Retina (tissue), 1 donor: ENCODE data around the gene VASN.
A peak's percentile ranks its signal among the peaks of the same experiment; 100 is the strongest.
"Not testable (repeated sequence)": the region's sequence is repeated elsewhere in the genome, so short reads cannot be mapped to it uniquely, and the experiment has no call there.

Source experiments
- DNase-seq: peaks from one replicate; pipeline ENCODE4 v3.0.0-alpha.2; 2016

The VASN gene

GRCh38 chr16:4337540-4338088, 34.0 kb upstream of the VASN start:
- no peak for DNase-seq

DNA sequence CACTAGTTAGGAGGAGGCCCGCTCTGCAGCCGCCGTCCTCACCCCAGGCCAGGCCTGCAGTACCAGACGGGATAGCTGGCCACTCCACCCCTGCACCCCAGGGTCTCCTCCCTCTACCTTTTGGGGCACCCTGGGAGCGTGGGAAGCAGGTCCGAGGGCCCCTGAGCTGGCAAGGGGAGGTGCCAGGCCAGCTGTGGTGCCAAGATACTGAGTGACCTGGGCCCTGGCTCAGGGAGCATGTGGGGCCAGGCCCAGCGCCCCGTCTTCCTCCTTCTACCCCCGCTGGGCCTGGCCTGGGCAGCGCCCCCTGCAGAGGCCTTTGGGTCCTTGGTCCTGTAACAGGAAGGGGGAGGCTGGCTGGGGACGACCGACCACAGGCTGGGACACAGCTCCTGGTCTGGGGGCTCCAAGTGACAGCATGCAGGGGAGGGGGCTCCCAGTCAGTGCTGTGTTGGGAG, 33.5 kb upstream of the VASN start:
- DNase-seq = no peak

- no peak for DNase-seq
These were observed 32.8 kb upstream of the VASN start for GRCh38 chr16:4338712-4339299.

GRCh38 chr16:4339455-4339854, 32.2 kb upstream of the VASN start:
- DNase-seq = no peak

- DNase-seq = no peak
These were observed 31.7 kb upstream of the VASN start for GRCh38 chr16:4339909-4340308.

DNA sequence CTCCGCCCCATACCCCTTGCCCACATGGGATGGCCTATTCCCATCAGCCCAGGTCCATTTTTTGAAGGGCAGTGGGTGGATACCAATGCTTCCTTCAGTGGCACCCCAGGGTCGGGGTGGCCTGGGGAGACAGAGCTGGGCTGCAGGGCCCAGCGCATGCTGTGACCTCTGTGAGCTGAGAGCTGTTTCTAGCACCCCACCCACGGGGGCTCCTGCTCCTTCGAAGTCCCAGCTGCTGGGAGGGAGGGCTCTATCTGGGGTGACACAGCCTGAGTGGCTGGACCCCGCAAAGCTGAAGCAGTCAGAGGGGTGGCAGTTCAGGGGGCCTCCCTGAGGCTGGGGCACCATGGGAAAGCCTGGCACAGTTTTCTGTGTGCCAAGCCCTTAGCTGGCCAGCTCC, 31.2 kb upstream of the VASN start:
- DNase-seq = no peak

DNA sequence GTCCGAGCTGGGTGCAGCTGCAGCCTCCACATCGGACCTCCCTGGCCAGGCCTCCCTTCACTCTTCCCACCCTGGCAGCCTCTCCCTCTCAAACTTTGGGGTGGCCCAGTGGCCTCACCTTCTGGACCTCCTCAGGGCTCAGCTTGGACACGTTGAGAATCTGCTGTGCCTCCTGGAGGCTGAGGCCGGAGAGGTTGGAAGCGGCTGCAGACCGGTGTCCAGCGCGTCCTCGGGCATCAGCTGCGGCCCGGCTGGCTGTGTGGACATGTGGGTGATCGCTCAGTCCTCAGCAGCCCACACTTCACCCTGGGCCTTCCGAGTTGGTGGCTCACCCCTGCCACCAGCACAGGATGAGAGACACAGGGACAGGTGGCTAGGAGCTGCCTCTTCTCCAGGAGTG, 30.4 kb upstream of the VASN start:
- no peak for DNase-seq

GRCh38 chr16:4342866-4343744, 28.5 kb upstream of the VASN start:
- no peak for DNase-seq

GRCh38 chr16:4344300-4344982, 27.2 kb upstream of the VASN start:
- DNase-seq = not testable (repeated sequence)

DNA sequence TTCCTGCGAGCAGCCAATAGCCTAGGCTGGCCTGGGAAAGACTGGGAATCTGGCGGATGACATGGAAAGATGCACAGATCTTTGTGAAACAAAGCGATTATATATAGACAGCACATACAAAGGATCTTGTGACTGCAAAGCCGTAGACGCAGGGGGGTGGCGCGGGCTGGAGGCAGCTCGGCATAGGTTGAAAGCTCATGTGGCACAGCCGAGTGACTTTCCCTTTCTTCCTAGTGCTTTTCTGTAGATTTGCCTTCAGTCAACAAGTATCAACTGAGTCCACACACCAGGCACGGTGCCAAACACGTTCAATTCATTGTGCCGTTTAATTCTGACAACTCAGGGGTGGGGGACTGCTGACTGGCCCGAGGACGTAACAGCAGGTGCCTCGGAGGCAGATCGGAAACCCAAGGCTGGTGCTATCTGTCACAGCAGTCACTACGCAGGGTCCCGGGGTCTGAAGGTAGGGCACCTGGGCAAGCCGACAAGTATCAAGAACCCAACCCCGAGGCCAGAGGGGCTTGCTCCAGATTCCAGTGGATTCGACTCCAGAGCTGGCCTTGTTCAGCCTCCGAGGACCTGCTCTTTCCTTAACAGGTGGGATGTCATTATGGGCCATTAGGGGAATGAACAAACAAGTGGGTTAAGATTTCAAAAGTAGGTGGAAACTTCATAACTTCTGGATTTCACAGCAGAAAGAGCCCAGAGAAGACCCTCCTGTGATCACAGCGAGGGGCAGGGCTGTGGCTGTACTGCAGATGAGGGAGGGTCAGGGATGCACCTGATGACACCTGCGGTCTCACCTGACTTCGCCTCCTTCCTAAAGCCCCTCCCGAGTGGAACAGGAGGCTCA, 26.4 kb upstream of the VASN start:
- no peak for DNase-seq

DNA sequence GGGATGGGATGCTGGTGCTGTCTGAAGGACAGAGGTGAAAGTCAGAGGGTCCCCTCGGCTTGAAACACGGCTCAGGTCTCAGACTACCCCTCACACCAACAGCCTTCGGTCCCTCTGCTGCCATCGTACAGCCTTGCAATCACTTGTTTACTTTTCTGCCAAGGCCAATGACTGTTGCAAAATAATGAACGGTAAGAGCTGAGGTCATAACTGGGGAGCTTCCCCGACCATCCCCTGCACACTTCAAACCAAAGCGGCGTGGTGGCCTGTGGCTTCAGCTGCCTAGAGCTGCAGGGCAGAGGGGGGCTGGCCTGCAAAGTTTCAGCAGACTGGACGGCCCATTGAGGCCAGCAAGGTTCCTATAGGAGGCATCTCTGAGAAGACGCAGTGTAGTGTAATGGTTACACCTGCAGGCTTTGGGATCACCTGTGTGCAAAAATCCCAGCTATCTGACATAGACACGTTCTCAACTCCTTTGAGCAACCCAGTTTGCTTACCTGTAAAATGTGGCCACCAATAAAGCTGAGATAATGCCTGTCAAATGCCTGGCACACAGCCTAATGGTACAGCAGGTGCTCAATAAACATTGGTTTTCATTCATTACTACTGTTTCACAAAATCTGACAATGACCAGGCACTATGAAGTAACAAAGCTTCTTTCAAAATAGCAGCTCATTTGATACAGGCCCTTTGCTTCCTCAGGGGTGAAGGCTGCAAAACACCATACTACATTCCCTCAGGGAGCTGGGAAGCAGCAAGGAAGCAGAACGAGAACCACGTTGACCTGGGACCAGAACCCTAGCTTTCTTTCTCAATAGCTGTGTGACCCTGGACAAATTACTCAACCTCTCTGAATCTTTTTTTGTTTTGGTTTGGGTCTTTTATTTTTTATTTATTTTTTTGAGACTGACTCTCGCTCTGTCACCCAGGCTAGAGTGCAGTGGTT, 25.5 kb upstream of the VASN start:
- DNase-seq = no peak

GRCh38 chr16:4347010-4347409, 24.6 kb upstream of the VASN start:
- DNase-seq = no peak

DNA sequence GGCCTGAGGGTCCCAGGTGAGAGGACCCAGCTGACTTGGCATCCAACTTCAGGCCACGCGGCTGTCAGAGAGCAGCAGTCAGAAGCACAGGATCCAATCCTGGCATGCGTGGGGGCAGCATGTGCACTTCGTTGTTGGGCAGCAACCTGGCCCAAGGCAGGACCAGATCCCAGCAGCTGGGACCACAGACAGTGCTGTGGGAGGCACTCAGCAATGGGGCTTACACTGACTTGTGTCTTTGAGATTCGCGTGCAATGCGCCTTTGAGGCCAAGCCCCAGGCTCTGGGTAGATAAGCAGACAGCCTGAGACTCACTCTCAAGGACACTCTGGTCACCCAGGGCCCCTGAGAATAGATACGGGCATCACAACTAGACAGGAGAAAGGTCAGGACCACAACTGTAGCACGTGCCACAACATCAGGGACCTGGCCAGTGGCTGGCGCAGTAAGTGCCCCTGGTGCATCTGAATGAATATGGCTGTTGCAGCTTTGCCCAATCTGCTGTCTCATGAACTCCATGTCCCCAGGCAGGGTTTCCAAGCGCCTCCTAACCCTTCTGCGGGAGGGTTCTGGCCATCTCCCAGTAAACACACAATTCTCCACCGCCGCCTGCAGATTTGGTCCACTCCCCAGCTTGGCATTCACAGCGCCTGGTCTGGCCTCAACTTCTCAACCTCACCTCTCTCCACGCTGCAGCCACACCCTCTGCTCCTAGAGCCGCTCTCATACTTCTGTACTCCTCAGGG, 23.7 kb upstream of the VASN start:
- DNase-seq = no peak

DNA sequence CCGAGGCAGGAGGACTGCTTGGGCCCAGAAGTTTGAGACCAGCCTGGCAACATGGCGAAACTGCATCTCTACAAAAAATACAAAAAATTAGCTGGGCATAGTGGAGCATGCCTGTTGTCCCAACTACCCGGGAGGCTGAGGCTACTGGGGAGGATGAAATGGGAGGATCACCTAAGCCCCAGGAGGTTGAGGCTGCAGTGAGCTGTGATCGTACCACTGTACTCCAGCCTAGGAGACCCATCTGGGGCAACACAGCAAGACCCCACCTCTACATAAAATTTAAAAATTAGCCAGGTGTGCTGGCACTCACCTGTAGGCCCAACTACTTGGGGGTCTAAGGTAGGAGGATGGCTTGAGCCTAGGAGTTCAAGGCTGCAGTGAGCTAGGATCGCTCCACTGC, 22.3 kb upstream of the VASN start:
- no peak for DNase-seq

DNA sequence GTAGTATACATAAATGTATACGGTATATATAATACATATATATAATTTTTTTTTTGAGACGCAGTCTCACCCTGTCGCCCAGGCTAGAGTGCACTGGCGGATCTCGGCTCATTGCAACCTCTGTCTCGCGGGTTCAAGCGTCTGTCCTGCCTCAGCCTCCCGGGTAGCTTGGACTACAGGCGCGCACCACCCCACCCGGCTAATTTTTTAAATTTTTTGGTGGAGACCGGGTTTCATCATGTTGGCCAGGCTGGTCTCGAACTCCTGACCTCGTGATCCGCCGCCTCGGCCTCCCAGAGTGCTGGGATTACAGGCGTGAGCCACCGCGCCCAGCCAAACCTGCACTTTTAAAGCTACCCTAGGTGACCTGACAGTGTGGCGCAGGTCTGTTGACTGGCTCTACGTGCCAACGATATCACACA, 21.3 kb upstream of the VASN start:
- DNase-seq = no peak

GRCh38 chr16:4350787-4351659, 20.6 kb upstream of the VASN start, which contains the start of gene PAM16:
Gene PAM16 (minus strand): TSS chr16:4351321. CDS start chr16:4351234, 87 bp downstream.
- DNase-seq = peak; percentile 93

DNA sequence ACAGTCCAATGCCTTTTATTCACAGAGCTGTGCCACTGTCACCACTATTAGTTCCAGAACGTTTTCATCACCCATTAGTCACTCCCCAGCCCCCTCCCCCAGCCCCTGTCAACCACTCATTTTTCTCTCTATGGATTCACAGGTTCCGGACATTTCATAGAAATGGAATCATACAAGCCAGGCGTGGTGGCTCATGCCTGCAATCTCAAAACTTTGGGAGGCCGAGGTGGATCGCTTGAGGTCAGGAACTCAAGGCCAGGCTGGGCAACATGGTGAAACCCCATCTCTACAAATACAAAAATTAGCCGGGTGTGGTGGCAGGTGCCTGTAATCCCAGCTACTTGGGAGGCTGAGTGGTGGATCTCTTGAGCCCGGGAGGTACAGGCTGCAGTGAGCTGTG, 19.8 kb upstream of the VASN start:
- DNase-seq = no peak

DNA sequence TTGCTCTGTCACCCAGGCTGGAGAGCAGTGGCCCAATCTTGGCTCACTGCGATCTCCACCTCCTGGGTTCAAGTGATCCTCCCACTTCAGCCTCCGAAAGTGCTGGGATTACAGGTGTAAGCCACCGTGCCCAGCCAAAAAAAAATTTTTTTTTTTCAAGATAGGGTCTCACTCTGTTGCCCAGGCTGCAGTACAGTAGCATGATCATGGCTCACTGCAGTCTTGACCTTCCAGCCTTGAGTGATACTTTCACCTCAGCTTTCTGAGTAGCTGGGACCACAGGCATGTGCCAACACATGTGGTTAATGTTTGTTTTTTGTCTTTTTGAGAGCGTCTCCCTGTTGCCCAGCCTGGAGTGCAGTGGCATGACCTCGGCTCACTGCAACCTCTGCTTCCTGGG, 18.8 kb upstream of the VASN start:
- no peak for DNase-seq

- DNase-seq = no peak
These were observed 18.0 kb upstream of the VASN start for GRCh38 chr16:4353675-4354074.
